Gastrocnemius medialis (tissue), 4 donors: ENCODE results near the gene LCLAT1.

ENCODE experiments used
- CTCF ChIP-seq, 5 experiments: fragments of 450-650 bp in 3 of 5; fragments of 200-600 bp in 2 of 5; sonication (generic) in 2 of 5; IDR thresholded peaks in 4 of 5; conservative IDR thresholded peaks in 1 of 5; 1 replicate in 4 of 5; 2 replicates in 1 of 5; pipeline ENCODE4 v1.5.1; 2016 to 2019; ENCODE audit warnings: antibody characterized with exemption in 5 of 5, mild to moderate bottlenecking in 3 of 5, moderate library complexity in 3 of 5
- POLR2A ChIP-seq, 2 donors: fragments of 450-650 bp; IDR thresholded peaks; one replicate each; pipeline ENCODE4 v1.6.1; 2017; ENCODE audit warnings: antibody characterized with exemption in 2 of 2, mild to moderate bottlenecking in 2 of 2, moderate library complexity in 2 of 2

GRCh38 chr2:30590407-30590806, 143.4 kb downstream of the LCLAT1 start:
- TF ChIP-seq CTCF (IDR thresholded peaks at IDR 0.05 in 4 of 5, conservative IDR thresholded peaks at IDR 0.05 in 1 of 5) (no peak), POLR2A (IDR thresholded peaks at IDR 0.05) (no peak)
